BLaER1 treated with 17β-estradiol and CSF1 and Interleukin-3, amounts not matched to agents 10 nM and 100 nM (cell line): ENCODE measurements around the gene JAG1.

Source experiments
- H3K27ac ChIP-seq, 11 experiments: shearing (Covaris generic); formaldehyde crosslinking; 2 replicates each; pipeline ENCODE4 v1.8.1; 2022
- H3K27me3 ChIP-seq, 11 experiments: shearing (Covaris generic); formaldehyde crosslinking; 2 replicates each; pipeline ENCODE4 v1.8.1; 2022
- H3K36me3 ChIP-seq, 11 experiments: shearing (Covaris generic); formaldehyde crosslinking; 2 replicates each; pipeline ENCODE4 v1.8.1; 2022
- H3K4me1 ChIP-seq, 10 experiments: shearing (Covaris generic); formaldehyde crosslinking; 2 replicates each; pipeline ENCODE4 v1.8.1; 2022
- H3K4me2 ChIP-seq, 11 experiments: shearing (Covaris generic); formaldehyde crosslinking; 2 replicates each; pipeline ENCODE4 v1.8.1; 2022
- H3K4me3 ChIP-seq, 10 experiments: shearing (Covaris generic); formaldehyde crosslinking; 2 replicates each; pipeline ENCODE4 v1.8.1; 2022
- H3K9ac ChIP-seq, 11 experiments: shearing (Covaris generic); formaldehyde crosslinking; 2 replicates each; pipeline ENCODE4 v1.8.1; 2022
- H3K9me3 ChIP-seq, 11 experiments: shearing (Covaris generic); formaldehyde crosslinking; replicated peaks in 1 of 11; 2 replicates each; pipeline ENCODE4 v1.8.1; 2022
- H4K20me1 ChIP-seq, 11 experiments: shearing (Covaris generic); formaldehyde crosslinking; 2 replicates each; pipeline ENCODE4 v1.8.1; 2022
- Cebpa-rat ChIP-seq, 11 experiments: shearing (Covaris generic); IDR thresholded peaks; 2 replicates each; pipeline ENCODE4 v1.8.1; 2022

The JAG1 gene

GRCh38 chr20:10654630-10655029 lies 19.2 kb downstream of the JAG1 start:
- Histone ChIP-seq H3K4me3 (no peak overlapping the region), H3K27ac (no peak overlapping the region), H3K27me3 (peaks cover 0 to 4% (median 0%) of the 10 kb centered on the region in 11 experiments; a peak in 4 of 22 replicates), H3K4me2 (no peak overlapping the region), H3K9me3 (no peaks in the 10 kb centered on the region), H3K36me3 (peaks cover 0 to 89% (median 18%) of the 10 kb centered on the region in 11 experiments; a peak in 11 of 22 replicates), H3K4me1 (peaks cover 4 to 17% (median 12%) of the 10 kb centered on the region in 10 experiments; a peak in 16 of 20 replicates), H3K9ac (no peak overlapping the region), H4K20me1 (peaks cover 0 to 38% (median 0%) of the 10 kb centered on the region in 11 experiments; a peak in 6 of 22 replicates)
- TF ChIP-seq Cebpa-rat (IDR thresholded peaks at IDR 0.05) = no peak

DNA sequence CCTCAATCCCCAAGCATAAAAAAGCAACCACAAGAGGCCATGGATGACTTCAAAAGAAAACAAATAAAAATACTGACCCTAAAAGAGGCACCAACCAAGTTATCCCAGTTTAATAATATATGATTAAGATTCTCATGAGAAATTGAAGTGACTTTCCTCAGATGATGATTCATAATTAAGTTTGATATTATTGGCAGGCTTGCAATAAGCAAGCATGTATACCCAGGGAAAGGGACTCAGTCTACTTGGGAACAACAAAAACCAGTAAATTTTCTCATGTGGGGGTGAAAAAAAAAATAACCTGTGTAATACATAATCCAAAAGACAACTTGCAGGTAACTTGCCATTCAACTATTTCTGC lies 19.6 kb downstream of the JAG1 start:
- H3K27me3 ChIP-seq = peaks cover 0 to 7% (median 0%) of the 10 kb centered on the region in 11 experiments; a peak in 5 of 22 replicates
- H3K36me3 ChIP-seq = peaks cover 0 to 91% (median 18%) of the 10 kb centered on the region in 11 experiments; a peak in 11 of 22 replicates
- peaks cover 0 to 37% (median 0%) of the 10 kb centered on the region in 11 experiments; a peak in 6 of 22 replicates for H4K20me1 ChIP-seq
- H3K9ac ChIP-seq = no peak overlapping the region
- no peak overlapping the region for H3K27ac ChIP-seq
- TF ChIP-seq Cebpa-rat (IDR thresholded peaks at IDR 0.05) = no peak
- H3K4me2 ChIP-seq = peak overlapping the region in 6 of 11 experiments; percentile 2 to 39 (median 16); a peak in 9 of 22 replicates
- peaks cover 4 to 19% (median 13%) of the 10 kb centered on the region in 10 experiments; a peak in 17 of 20 replicates for H3K4me1 ChIP-seq
- H3K9me3 ChIP-seq = no peaks in the 10 kb centered on the region
- H3K4me3 ChIP-seq = no peak overlapping the region

DNA sequence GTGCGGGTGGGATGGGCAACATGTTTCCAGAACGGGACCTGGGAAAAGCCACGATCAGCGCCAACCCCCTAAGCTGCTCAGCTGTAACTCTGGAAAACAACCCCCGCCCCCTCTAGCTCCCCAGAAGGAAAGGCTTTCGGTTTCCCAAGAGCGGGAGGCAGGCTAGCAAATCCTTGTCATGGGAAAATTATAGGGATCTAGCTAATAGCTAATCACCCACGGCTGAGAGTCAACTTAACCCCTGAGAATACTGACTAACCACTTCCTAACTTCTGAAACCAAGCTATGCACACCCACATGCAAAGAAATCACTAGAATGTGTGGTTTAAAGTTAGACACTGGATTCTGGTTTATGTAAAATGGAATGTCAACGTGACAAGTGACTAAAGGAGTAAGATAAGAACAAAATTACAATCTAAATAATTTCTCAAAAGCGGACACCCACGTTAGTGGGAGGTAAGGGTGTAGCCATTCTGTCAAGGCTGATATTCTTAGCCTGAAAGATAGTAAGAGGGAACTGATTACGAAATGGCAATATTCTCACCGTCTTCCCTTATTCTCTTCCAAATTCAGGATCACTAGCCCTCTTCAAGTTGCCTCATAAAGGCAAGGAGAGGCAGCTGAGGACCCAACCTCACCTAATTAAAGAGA lies 20.1 kb downstream of the JAG1 start:
- Histone ChIP-seq H4K20me1 (peaks cover 0 to 38% (median 0%) of the 10 kb centered on the region in 11 experiments; a peak in 6 of 22 replicates), H3K4me2 (peak overlapping the region in 9 of 11 experiments; percentile 2 to 39 (median 15); a peak in 12 of 22 replicates), H3K27me3 (peaks cover 0 to 8% (median 0%) of the 10 kb centered on the region in 11 experiments; a peak in 5 of 22 replicates), H3K4me3 (no peak overlapping the region), H3K36me3 (peaks cover 0 to 91% (median 18%) of the 10 kb centered on the region in 11 experiments; a peak in 11 of 22 replicates), H3K27ac (no peak overlapping the region), H3K9me3 (no peaks in the 10 kb centered on the region), H3K4me1 (peaks cover 4 to 24% (median 18%) of the 10 kb centered on the region in 10 experiments; a peak in 17 of 20 replicates), H3K9ac (no peak overlapping the region)
- no peak for TF ChIP-seq Cebpa-rat (IDR thresholded peaks at IDR 0.05)

- Histone ChIP-seq H4K20me1 (peaks cover 0 to 47% (median 0%) of the 10 kb centered on the region in 11 experiments; a peak in 6 of 22 replicates), H3K4me1 (peaks cover 4 to 34% (median 26%) of the 10 kb centered on the region in 10 experiments; a peak in 17 of 20 replicates), H3K27me3 (peaks cover 0 to 10% (median 4%) of the 10 kb centered on the region in 11 experiments; a peak in 8 of 22 replicates), H3K27ac (no peak overlapping the region), H3K36me3 (peaks cover 0 to 91% (median 14%) of the 10 kb centered on the region in 11 experiments; a peak in 12 of 22 replicates), H3K4me2 (no peak overlapping the region), H3K9me3 (no peaks in the 10 kb centered on the region), H3K9ac (no peak overlapping the region), H3K4me3 (no peak overlapping the region)
- TF ChIP-seq Cebpa-rat (IDR thresholded peaks at IDR 0.05) = no peak
Observed at GRCh38 chr20:10652660-10653261, 21.0 kb downstream of the JAG1 start.

DNA sequence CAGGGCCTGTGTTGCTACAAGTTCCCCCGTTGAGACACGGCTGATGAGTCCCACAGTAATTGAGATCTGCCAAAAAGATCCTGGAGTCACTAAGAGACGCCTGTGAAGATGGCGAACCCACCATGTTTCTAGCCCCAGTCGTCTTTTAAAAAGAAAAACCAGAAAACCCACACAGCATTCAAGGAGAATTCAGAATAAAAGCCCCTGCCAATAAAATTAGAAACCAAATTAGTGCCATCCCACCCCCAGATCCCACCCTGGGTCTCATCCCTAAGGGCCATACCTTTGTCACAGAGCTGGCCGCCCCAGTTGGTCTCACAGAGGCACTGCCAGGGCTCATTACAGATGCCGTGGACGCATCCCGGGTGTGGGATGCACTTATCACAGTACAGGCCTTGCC lies 21.6 kb downstream of the JAG1 start:
- no peaks in the 10 kb centered on the region for H3K9me3 ChIP-seq
- no peak overlapping the region for H3K9ac ChIP-seq
- H3K27me3 ChIP-seq = peaks cover 0 to 12% (median 5%) of the 10 kb centered on the region in 11 experiments; a peak in 8 of 22 replicates
- no peak overlapping the region for H3K4me2 ChIP-seq
- no peak overlapping the region for H3K4me3 ChIP-seq
- H3K27ac ChIP-seq = no peak overlapping the region
- H3K4me1 ChIP-seq = peaks cover 4 to 35% (median 27%) of the 10 kb centered on the region in 10 experiments; a peak in 17 of 20 replicates
- no peak for TF ChIP-seq Cebpa-rat (IDR thresholded peaks at IDR 0.05)
- H4K20me1 ChIP-seq = peaks cover 0 to 51% (median 0%) of the 10 kb centered on the region in 11 experiments; a peak in 6 of 22 replicates
- H3K36me3 ChIP-seq = peaks cover 0 to 91% (median 15%) of the 10 kb centered on the region in 11 experiments; a peak in 12 of 22 replicates

- peaks cover 0 to 91% (median 18%) of the 10 kb centered on the region in 11 experiments; a peak in 11 of 22 replicates for H3K36me3 ChIP-seq
- H3K4me2 ChIP-seq = peak overlapping the region in 7 of 11 experiments; percentile 1 to 24 (median 15); a peak in 8 of 22 replicates
- no peak for TF ChIP-seq Cebpa-rat (IDR thresholded peaks at IDR 0.05)
- peaks cover 0 to 55% (median 0%) of the 10 kb centered on the region in 11 experiments; a peak in 6 of 22 replicates for H4K20me1 ChIP-seq
- H3K27me3 ChIP-seq = peaks cover 0 to 12% (median 5%) of the 10 kb centered on the region in 11 experiments; a peak in 8 of 22 replicates
- H3K4me3 ChIP-seq = no peak overlapping the region
- H3K9me3 ChIP-seq = no peaks in the 10 kb centered on the region
- H3K27ac ChIP-seq = no peak overlapping the region
- H3K4me1 ChIP-seq = peaks cover 4 to 35% (median 27%) of the 10 kb centered on the region in 10 experiments; a peak in 17 of 20 replicates
- no peak overlapping the region for H3K9ac ChIP-seq
Observed at GRCh38 chr20:10651227-10651990, 22.4 kb downstream of the JAG1 start.

- Histone ChIP-seq H3K27ac (no peak overlapping the region), H4K20me1 (peaks cover 0 to 48% (median 0%) of the 10 kb centered on the region in 11 experiments; a peak in 6 of 22 replicates), H3K36me3 (peaks cover 0 to 91% (median 33%) of the 10 kb centered on the region in 11 experiments; a peak in 13 of 22 replicates), H3K4me2 (0 out of 22 replicates have a peak overlapping the region, but pooled peaks of 1 of the 11 experiments have one; percentile 6), H3K4me1 (peaks cover 4 to 36% (median 28%) of the 10 kb centered on the region in 10 experiments; a peak in 17 of 20 replicates), H3K9ac (no peak overlapping the region), H3K27me3 (peaks cover 0 to 12% (median 5%) of the 10 kb centered on the region in 11 experiments; a peak in 8 of 22 replicates), H3K9me3 (no peaks in the 10 kb centered on the region), H3K4me3 (no peak overlapping the region)
- TF ChIP-seq Cebpa-rat (IDR thresholded peaks at IDR 0.05) = no peak
Observed at GRCh38 chr20:10649797-10650160, 24.0 kb downstream of the JAG1 start.
